Kasumi-1 (cell line): ENCODE measurements around the gene CTSK.

Experiments used
- DNase-seq, 2 experiments: peaks; one replicate each; lab custom pipeline; 2025; lab: John Stamatoyannopoulos, UW

The CTSK gene

DNA sequence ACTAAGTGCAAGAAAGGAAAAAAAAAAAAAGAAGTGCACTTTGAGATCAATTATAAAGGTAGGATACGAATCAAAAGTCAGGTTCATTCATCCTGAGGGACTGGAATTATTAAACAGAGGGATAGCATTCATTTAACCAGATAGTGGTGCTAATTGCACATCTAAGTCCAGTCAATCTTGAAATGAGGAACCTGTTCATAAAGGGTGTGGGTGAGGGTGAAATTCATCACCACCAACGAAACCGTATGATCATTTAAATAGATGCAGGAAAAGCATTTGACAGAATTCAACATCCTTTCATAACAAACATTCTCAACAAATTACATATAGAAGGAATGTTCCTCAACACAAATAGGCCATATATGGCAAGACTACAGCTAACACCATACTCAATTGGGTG is 48.0 kb downstream of the CTSK start:
- DNase-seq, result peak; percentile 23 to 25

- no peak for DNase-seq
Measured at GRCh38 chr1:150753416-150753815, 54.6 kb downstream of the CTSK start.

DNA sequence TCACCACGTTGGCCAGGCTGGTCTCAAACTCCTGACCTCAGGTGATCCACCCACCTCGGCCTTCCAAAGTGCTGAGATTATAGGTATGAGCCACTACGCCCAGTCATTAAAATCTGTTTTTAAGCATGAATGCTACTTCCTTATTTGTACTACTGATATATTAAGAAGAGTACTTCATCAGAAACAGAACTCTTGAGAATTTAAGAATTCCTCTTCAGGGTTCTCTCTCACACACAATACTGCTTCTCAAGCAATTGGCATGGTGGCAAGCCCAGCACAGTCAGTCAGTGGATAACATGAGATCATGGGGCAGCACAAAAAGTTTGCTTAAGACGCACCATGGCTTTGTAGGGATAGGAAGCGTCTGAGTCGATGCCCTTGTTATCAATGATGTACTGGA is 56.6 kb downstream of the CTSK start:
- DNase-seq, result no peak

GRCh38 chr1:150749720-150750311 is 58.2 kb downstream of the CTSK start:
- no peak for DNase-seq

GRCh38 chr1:150748878-150749719 is 59.0 kb downstream of the CTSK start:
- no peak for DNase-seq
